ENCODE measurements around the gene LAPTM5.

DNA sequence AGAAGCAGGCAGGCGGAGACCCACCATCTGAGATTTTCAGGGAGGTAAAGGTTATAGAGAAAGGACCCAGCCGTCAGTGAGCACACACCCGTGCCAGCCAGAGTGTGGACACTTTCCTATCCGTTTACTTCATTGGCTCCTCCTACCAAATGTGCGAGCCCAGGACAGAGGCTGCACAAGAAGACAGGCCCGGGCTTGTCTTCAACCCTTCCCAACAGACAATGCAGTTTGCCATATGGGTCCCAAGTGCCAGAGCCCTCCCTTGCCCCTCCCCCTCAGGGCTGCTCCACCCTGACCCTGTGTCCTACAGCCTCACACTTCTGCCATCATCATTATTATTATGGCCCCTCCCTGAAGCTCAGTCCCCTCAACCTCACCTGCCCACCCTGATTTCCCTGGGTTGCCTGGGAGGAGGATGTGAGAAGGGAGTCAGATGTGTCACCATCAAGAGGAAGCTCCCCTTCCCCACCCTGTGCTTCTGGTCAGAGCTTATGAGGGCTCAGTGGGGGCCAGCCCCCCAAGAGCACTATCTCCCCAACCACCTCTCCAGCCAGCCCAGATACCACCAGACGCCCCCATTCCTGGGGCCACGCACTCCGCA is 9.4 kb downstream of the LAPTM5 start:
- TF ChIP-seq, protein P1, sequence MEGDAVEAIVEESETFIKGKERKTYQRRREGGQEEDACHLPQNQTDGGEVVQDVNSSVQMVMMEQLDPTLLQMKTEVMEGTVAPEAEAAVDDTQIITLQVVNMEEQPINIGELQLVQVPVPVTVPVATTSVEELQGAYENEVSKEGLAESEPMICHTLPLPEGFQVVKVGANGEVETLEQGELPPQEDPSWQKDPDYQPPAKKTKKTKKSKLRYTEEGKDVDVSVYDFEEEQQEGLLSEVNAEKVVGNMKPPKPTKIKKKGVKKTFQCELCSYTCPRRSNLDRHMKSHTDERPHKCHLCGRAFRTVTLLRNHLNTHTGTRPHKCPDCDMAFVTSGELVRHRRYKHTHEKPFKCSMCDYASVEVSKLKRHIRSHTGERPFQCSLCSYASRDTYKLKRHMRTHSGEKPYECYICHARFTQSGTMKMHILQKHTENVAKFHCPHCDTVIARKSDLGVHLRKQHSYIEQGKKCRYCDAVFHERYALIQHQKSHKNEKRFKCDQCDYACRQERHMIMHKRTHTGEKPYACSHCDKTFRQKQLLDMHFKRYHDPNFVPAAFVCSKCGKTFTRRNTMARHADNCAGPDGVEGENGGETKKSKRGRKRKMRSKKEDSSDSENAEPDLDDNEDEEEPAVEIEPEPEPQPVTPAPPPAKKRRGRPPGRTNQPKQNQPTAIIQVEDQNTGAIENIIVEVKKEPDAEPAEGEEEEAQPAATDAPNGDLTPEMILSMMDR (IDR thresholded peaks at IDR 0.05 in 8 of 11, conservative IDR thresholded peaks at IDR 0.05 in 3 of 11) = no peak
- TF ChIP-seq POLR2A (IDR thresholded peaks at IDR 0.05) = no peak

Measured in spleen (tissue), 7 donors.